ENCODE data around the gene SUSD4.
A peak's percentile ranks its signal among the peaks of the same experiment; 100 is the strongest.

Gene SUSD4

DNA sequence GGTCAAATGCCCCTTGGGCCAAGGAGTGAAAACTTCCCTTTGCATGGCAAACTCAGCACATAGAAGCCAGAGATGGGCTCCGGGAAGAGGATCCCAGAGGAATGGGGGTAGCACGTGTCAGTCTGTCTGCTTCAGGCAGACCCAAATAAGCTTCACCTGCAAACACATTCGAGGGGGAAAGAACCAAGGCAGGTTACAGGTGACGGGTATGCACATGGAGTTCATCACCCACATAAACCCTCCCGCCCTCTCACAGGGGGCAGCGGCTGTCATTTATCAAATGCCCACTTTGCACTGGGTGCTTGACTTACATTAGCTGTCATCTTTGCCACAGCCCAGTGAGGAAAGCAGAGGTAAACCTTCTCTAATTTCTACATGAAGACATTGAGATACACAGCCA is 147.9 kb downstream of the SUSD4 start:
- TF ChIP-seq GATA1 (IDR thresholded peaks at IDR 0.05; ENCODE audit: low read depth, low read length) = no peak
- TF ChIP-seq POLR2A (IDR thresholded peaks at IDR 0.05; ENCODE audit: low read length) = no peak

DNA sequence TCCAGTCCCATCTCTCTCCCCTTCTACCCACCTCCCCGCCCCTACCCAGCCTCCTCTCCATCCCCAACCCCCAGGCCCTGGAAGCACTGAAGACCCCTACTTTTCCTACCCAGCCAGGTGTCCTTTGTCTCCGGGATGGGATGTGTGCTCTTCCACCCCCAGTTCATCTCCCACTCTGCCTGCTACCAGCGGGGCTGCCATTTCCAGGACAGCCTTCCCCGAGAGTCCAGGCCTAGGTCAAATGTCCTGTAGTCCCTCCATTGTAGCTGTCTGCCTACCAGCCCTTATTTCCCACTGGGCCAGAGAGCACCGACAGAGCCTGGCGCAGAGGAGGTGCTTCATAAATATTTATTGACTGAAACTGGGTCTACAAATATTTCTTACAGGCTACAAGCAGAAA is 148.9 kb downstream of the SUSD4 start:
- DNase-seq = no peak
- TF ChIP-seq GATA1 (IDR thresholded peaks at IDR 0.05; ENCODE audit: low read depth, low read length) = no peak
- no peak for TF ChIP-seq POLR2A (IDR thresholded peaks at IDR 0.05; ENCODE audit: low read length)

More for the DNA sequence above, 147.9 kb downstream of the SUSD4 start:
- DNase-seq = no peak

DNA sequence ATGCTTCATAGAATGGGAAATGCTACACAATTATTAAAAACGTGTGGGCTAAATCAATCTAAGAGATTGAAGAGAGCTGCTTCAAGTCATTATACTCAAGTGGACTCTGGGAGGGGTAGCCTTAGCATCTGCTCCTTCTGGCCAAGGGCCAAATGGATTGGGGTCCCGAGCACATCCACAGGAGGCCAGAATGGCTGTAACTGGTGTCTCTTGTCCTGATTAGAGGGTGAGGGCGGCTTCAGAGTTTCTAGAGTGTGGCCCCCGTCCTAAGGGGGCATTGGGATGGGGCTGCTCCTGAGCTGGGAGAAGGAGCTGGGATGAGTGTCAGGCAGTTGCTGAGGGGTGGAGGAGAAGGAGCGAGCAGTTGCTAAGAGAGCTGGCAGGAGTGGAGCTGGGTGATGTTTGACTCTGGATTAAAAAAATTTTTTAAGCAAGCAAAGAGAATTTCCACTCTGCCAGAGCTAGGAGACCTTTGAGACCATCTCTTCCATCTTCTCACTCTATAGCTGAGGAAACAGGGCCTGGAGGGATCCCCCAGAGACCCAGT is 149.6 kb downstream of the SUSD4 start:
- TF ChIP-seq POLR2A (IDR thresholded peaks at IDR 0.05; ENCODE audit: low read length) (no peak), GATA1 (IDR thresholded peaks at IDR 0.05; ENCODE audit: low read depth, low read length) (no peak)
- DNase-seq = no peak

DNA sequence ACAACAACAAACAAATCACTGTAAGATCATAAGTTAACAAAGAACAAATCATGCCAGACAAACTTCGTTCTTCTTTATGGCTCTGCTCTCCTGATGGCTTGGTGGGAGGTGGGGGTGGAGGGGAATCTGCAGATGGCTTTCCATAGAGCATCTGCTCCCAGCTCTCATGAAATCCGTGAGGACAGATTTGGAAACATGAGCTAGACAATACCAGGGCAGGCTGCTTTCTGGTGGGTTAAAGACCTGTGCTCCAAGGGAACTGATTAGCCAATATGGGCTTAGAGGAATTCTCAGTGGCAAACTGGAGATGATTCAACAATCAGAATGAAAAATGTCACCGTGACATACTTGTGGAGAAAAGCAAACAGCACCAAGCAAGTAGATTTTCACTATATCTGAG is 151.5 kb downstream of the SUSD4 start:
- no peak for DNase-seq
- no peak for TF ChIP-seq POLR2A (IDR thresholded peaks at IDR 0.05; ENCODE audit: low read length)
- TF ChIP-seq GATA1 (IDR thresholded peaks at IDR 0.05; ENCODE audit: low read depth, low read length) = no peak

DNA sequence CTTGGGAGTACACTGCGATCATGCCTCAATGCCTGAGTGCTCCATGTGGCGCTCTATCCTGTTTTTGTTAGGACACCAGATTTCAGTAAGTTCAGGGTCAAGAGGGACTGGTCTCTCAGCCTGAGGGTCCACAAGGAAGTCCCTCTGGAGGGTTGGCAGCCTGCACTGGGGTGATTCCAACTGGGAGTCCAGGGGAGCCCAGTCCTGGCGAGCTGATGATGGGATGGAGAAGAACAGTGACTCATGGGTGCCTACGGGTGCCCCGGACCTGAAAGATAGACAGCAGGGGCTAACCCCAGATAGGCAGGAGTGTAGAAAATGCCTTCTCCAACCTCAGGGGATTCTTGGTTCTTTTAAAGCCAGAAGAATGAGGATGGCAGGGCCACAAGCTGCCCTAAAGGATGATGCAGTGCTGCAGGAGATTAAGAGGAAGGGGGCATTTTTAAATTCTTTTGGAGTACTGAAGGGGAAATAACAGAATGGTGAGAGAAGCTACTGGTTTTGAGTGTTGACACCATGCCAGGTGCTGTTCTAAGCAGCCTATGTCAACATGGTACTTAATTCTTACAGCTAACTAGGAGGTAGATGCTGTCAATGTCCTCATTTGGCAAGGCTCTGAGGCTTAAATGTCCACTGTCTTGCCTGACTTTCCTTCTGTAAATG is 152.5 kb downstream of the SUSD4 start:
- TF ChIP-seq POLR2A (IDR thresholded peaks at IDR 0.05; ENCODE audit: low read length) (no peak), GATA1 (IDR thresholded peaks at IDR 0.05; ENCODE audit: low read depth, low read length) (no peak)
- no peak for DNase-seq

DNA sequence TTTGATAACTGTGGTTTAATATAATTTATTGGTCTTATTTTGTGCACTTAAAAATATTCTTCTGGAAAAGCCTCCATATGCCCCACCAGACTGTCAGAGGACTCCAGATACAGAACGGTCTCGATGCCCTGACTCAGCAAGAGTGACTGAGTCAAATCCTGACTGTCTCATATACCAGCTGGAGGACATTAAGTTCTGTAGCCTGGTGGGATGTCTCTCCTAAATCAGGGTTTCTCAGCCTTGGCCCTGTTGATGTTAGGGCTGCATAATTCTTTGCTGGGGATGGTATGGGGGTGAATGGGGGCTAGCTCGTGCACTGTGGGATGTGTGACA is 153.2 kb downstream of the SUSD4 start:
- peak in 1 of 2 experiments; percentile 9 for DNase-seq
- TF ChIP-seq GATA1 (IDR thresholded peaks at IDR 0.05; ENCODE audit: low read depth, low read length) (no peak), POLR2A (IDR thresholded peaks at IDR 0.05; ENCODE audit: low read length) (no peak)

DNA sequence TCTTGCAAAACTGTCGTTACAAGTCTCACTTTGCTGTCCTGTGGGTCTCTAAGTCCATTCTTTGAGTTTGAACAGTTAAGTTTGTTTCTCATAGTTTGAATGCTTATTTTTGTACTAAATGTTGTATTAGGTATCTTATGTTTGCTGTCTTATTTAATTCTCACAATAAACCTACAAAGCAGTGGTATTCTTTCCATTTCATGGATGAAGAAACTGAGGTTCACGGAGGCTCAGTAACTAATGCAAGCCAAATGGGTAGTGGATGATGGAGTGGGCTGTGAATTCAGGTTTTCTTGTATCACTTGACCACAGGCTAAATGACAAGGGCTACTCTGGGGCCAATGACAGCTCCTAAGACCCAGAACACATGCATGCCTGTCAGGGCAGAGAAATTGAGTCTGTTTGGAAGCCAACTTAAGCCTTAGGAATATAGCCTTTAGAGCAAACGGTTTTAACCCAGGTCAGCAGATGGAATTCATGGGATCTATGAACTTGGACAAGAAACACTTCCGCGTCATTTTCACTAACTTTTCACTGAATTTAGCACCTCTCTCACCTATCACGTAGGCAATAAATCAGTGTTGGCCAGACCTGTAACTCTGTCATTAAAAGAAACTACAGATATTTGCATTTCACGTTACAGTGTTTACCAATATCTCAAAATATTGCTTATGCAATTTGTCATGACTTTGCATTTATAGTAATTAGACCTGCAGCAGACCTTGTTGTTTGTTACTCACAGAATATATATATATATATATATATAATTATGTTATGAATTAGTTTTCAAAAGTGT is 153.8 kb downstream of the SUSD4 start:
- TF ChIP-seq GATA1 (IDR thresholded peaks at IDR 0.05; ENCODE audit: low read depth, low read length) (no peak), POLR2A (IDR thresholded peaks at IDR 0.05; ENCODE audit: low read length) (no peak)
- DNase-seq = no peak

DNA sequence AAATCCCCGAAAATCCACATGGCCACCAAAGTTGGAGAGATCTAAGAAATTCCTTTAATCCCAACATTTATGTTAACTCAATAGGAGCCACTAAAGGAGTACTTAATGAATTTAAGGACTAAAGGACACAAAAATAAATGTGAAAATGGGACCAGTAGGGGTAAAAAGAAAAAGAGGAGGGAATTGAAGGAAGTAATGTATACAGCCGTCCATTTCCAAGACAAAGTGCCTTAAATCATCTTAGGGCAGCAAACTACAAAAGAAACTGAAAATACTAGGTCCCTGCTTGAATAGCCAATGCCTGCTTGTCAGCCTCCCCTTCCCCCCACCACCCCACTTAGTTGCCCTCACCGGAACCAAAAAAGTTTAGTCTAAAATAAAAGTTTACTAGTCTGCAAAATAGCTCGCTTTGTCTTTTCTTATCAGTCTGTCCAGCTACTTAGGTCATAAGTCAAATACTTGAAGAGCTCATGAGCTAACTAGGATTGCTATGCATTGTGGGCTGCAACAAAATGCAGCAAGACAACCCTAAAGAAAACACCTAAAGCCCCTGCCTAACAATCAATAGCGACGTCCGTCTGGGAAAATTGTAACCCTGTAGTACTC is 154.6 kb downstream of the SUSD4 start:
- TF ChIP-seq GATA1 (IDR thresholded peaks at IDR 0.05; ENCODE audit: low read depth, low read length) (no peak), POLR2A (IDR thresholded peaks at IDR 0.05; ENCODE audit: low read length) (no peak)
- DNase-seq = no peak

DNA sequence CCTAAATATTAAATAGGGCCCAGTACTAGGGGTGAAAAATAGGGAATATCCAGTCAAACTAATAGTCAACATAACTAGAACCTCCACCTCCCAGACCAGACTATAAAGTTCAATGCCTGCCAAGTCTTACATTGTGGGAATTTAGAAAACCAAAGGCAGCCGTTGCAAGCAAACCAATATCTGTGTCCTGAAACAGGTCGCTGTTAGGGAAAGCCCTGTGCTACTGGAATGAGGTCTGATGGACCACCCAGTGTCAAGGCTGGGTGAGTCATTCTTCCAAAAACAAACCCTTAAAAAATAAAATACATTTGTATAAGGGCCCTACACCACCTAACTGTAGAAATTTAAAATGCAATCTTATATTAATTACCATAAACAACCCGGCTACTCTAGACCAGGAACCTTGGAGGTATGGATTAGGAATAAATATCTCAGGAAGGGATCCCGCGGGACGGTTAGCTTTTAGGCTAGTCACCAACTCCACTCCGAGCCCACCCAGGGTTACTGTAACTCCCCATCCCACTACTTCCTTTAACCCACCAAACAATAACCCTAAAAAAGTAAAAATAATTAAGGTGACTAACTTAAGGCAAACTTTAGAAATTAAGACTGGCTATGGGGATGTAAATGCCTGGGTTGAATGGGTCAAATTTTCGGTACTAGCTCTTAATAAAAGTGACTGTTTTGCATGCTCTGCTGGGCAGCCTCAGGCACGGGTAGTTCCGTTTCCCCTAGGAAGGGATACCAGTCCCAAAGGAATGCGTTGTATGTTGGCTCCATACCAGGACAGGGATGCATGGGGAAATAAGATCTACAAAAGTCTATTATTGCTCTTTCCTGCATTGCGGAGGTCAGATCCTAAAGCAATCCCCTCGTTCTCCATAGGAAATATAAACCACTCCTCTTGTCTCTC is 155.6 kb downstream of the SUSD4 start:
- no peak for DNase-seq
- TF ChIP-seq GATA1 (IDR thresholded peaks at IDR 0.05; ENCODE audit: low read depth, low read length) (no peak), POLR2A (IDR thresholded peaks at IDR 0.05; ENCODE audit: low read length) (no peak)

DNA sequence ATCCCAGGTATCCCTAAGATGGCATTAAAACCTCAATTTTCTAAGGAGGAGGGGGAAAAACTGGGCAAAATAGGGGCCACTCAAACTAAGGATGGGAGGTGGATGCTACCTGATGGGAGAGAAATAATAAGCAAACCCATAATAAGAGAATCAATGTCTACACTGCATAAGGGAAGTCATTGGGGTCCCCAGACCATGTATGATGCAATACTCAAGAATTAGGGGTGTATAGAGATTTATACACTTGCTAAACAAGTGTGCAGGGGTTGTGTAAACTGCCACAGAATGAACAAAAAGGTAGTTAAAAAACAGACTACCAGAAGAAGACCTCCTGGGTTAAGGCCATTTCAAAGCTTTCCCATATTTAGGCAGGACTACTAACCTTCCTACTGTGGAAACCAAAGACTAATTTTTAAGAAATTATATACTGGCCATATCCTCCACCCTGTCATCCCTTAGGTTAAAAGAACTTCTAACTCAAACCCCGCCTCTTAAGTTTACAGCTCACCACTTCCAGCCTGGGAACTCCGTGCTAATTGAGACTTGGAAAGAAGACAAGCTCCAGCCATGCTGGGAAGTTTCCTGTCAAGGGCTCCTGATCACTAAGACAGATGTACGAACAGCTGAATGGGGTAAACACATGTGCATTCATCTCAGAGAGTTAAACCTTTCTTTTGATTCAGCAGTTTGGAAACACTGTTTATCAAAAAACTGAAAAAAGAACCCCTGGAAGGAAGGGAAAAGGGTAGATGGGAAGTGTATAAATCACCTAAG is 156.5 kb downstream of the SUSD4 start:
- TF ChIP-seq POLR2A (IDR thresholded peaks at IDR 0.05; ENCODE audit: low read length) = no peak
- no peak for TF ChIP-seq GATA1 (IDR thresholded peaks at IDR 0.05; ENCODE audit: low read depth, low read length)

DNA sequence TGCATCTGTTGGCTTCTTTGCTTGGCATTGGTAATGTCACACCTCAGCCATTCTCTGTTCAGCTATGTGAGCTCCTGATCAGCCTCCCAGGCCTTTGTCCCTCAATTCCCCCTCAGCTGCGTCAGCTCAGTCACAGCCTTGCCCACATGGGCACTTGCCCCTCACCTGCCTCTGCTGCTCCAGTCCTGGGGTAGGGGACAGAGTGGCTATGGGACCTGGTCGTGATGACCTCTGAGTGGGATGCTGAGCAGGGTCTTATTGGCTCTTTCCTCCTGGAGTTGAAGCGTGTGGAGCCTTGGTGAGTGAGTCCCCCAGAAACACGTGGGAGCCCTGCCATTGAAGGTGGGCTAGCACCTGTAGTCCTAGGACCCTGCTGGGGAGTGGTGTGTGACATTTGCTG is 159.6 kb downstream of the SUSD4 start:
- TF ChIP-seq POLR2A (IDR thresholded peaks at IDR 0.05; ENCODE audit: low read length) = no peak
- no peak for TF ChIP-seq GATA1 (IDR thresholded peaks at IDR 0.05; ENCODE audit: low read depth, low read length)
- no peak for DNase-seq

More for the DNA sequence above, 156.5 kb downstream of the SUSD4 start:
- no peak for DNase-seq

DNA sequence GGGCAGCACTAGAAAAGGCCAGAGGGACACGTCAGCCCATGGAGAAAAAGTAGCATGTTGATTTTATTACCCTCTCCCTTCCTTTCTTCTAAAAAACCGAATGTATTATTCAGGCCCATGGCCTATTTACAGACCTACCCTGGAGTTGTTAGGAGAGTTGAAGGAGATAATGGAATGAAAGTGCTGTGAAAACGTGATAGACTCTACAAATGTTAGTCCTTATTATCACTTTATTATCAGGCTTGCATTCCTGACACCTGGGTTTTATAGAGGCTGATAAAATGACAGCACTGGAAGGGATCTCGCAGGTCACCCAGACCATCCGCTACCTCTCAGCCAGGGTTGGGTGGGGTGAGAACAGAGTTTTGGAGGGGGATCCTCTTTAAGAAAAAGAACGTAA is 160.3 kb downstream of the SUSD4 start:
- DNase-seq = no peak
- TF ChIP-seq POLR2A (IDR thresholded peaks at IDR 0.05; ENCODE audit: low read length) (no peak), GATA1 (IDR thresholded peaks at IDR 0.05; ENCODE audit: low read depth, low read length) (no peak)

DNA sequence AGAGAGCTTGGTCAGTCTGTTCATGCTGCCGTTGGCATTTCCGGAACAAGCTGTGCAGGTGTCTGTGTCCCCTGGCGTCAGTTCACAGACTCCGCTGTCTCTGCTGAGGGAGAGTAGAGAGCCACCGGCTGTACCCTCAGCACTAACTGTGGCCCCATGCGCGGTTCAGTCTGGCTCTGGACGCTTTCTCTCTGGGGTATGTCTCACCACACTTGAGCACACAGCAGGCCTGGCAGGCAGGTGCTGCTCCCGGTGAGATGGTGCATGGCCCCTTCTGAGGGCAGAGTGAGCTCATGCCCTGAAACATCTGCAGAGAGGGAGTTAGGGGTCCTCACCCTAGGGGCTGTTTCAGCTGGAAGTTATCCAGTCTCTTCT is 161.0 kb downstream of the SUSD4 start:
- no peak for DNase-seq
- TF ChIP-seq GATA1 (IDR thresholded peaks at IDR 0.05; ENCODE audit: low read depth, low read length) (no peak), POLR2A (IDR thresholded peaks at IDR 0.05; ENCODE audit: low read length) (no peak)

Data from erythroblast (primary cell).